Testis (tissue), 2 donors: Measurements from ENCODE around the gene DMBT1.
A peak's percentile ranks its signal among the peaks of the same experiment; 100 is the strongest.

Source experiments
- CTCF ChIP-seq, 3 experiments: fragments of 450-650 bp in 2 of 3; fragments of 200-600 bp in 1 of 3; sonication (generic) in 1 of 3; IDR thresholded peaks; one replicate each; pipeline ENCODE4 v1.5.1; 2016 to 2019; ENCODE audit warnings: antibody characterized with exemption in 3 of 3, mild to moderate bottlenecking in 2 of 3, moderate library complexity in 1 of 3
- POLR2A ChIP-seq: fragments of 450-650 bp; IDR thresholded peaks from one replicate; pipeline ENCODE4 v1.6.1; 2017; ENCODE audit warnings: antibody characterized with exemption, mild to moderate bottlenecking, moderate library complexity

- TF ChIP-seq CTCF (IDR thresholded peaks at IDR 0.05) (peak in 2 of 3 experiments; percentile 53 to 58), POLR2A (no peak)
Observed at GRCh38 chr10:122567056-122567660, 6.6 kb downstream of the DMBT1 start.
